ENCODE measurements around the gene SND1.

SND1 gene

DNA sequence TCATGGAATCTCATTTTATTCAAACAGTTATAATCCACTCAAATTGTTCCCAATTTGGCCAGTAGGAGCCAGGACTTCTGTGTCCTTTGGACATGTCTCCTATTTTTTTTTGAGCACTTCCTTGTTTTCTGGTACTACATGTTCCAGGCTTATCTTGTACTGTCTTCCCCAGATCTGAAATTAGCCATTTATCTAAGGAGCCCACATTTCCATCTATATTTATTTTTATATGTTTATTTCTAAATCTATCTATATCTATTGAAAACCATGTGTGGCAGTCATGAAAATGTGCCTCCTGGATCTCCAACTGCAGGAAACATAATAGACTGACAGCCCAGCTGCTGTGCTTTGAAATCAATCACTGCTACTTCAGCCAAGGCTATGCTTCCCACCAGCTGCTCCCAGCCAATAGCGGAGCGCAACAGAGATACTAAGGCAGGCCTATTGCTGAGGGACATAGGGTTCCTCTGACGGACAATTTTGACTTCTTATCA, 232.1 kb downstream of the SND1 start:
- no peak for DNase-seq (ENCODE audit: low spot score)
- TF ChIP-seq, protein P1, sequence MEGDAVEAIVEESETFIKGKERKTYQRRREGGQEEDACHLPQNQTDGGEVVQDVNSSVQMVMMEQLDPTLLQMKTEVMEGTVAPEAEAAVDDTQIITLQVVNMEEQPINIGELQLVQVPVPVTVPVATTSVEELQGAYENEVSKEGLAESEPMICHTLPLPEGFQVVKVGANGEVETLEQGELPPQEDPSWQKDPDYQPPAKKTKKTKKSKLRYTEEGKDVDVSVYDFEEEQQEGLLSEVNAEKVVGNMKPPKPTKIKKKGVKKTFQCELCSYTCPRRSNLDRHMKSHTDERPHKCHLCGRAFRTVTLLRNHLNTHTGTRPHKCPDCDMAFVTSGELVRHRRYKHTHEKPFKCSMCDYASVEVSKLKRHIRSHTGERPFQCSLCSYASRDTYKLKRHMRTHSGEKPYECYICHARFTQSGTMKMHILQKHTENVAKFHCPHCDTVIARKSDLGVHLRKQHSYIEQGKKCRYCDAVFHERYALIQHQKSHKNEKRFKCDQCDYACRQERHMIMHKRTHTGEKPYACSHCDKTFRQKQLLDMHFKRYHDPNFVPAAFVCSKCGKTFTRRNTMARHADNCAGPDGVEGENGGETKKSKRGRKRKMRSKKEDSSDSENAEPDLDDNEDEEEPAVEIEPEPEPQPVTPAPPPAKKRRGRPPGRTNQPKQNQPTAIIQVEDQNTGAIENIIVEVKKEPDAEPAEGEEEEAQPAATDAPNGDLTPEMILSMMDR (IDR thresholded peaks at IDR 0.05; ENCODE audit: borderline replicate concordance, control extremely low read depth, extremely low read depth, insufficient read depth, missing control alignments) = no peak
- in situ Hi-C loops (cut with MboI; ENCODE audit: low sequenced_read_pairs, unreplicated experiment) = no loop called here

- TF ChIP-seq, protein P1 (IDR thresholded peaks at IDR 0.05; ENCODE audit: borderline replicate concordance, control extremely low read depth, extremely low read depth, insufficient read depth, missing control alignments) = no peak
- DNase-seq (ENCODE audit: low spot score) = no peak
- in situ Hi-C loops (cut with MboI; ENCODE audit: low sequenced_read_pairs, unreplicated experiment) = no loop called here
Observed at GRCh38 chr7:127885222-127885772, 233.3 kb downstream of the SND1 start.

- in situ Hi-C loops (cut with MboI; ENCODE audit: low sequenced_read_pairs, unreplicated experiment) = no loop called here
- DNase-seq (ENCODE audit: low spot score) = no peak
- TF ChIP-seq, protein P1 (IDR thresholded peaks at IDR 0.05; ENCODE audit: borderline replicate concordance, control extremely low read depth, extremely low read depth, insufficient read depth, missing control alignments) = no peak
Observed at GRCh38 chr7:127885843-127886242, 233.8 kb downstream of the SND1 start.

DNA sequence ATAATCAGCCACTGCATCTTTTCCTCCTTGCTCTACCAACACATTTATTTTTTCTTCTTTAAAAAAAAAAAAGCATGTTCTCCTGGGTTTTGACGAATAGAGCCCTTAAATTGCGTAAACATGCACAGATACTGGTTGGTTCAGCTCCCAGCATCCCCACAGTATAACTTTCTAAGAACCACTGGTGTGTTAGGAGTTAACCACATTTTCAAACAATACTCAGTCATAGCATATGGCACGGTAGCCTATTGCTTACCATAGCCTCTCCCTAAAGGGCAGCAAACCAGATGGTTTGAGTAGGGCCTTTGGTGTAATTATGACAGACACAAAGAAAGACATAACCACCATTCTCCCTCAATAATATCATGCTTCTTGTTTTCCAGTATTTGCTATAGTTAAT, 234.3 kb downstream of the SND1 start:
- in situ Hi-C loops (cut with MboI; ENCODE audit: low sequenced_read_pairs, unreplicated experiment) = no loop called here

GRCh38 chr7:127887096-127887495, 235.1 kb downstream of the SND1 start:
- no peak for DNase-seq (ENCODE audit: low spot score)
- in situ Hi-C loops (cut with MboI; ENCODE audit: low sequenced_read_pairs, unreplicated experiment) = no loop called here
- TF ChIP-seq, protein P1 (IDR thresholded peaks at IDR 0.05; ENCODE audit: borderline replicate concordance, control extremely low read depth, extremely low read depth, insufficient read depth, missing control alignments) = no peak

More for the DNA sequence above, 234.3 kb downstream of the SND1 start:
- no peak for DNase-seq (ENCODE audit: low spot score)
- TF ChIP-seq, protein P1 (IDR thresholded peaks at IDR 0.05; ENCODE audit: borderline replicate concordance, control extremely low read depth, extremely low read depth, insufficient read depth, missing control alignments) = no peak

- in situ Hi-C loops (cut with MboI; ENCODE audit: low sequenced_read_pairs, unreplicated experiment) = no loop called here
- TF ChIP-seq, protein P1 (IDR thresholded peaks at IDR 0.05; ENCODE audit: borderline replicate concordance, control extremely low read depth, extremely low read depth, insufficient read depth, missing control alignments) = no peak
Observed at GRCh38 chr7:127887631-127888030, 235.6 kb downstream of the SND1 start.

More at GRCh38 chr7:127887631-127888030, 235.6 kb downstream of the SND1 start:
- DNase-seq (ENCODE audit: low spot score) = no peak

Measured in GM13976 (cell line).